Eye (tissue), 1 donor: Measurements from ENCODE around the gene ZNF878.
"Not testable (repeated sequence)": the region's sequence is repeated elsewhere in the genome, so short reads cannot be mapped to it uniquely, and the experiment has no call there.

Experiments used
- DNase-seq: peaks from one replicate; pipeline ENCODE4 v3.0.0-alpha.2; 2015

The ZNF878 gene

GRCh38 chr19:12052497-12053169 is at the start of gene ZNF878:
Gene ZNF878 (minus strand): TSS chr19:12052961. CDS start chr19:12052801, 160 bp downstream.
- peak; percentile 97 for DNase-seq

GRCh38 chr19:12098040-12098439 is 45.3 kb upstream of the ZNF878 start:
- DNase-seq: no peak

GRCh38 chr19:12095111-12095790 is 42.5 kb upstream of the ZNF878 start:
- DNase-seq: no peak

- DNase-seq: no peak
These were observed 41.0 kb upstream of the ZNF878 start for GRCh38 chr19:12093777-12094176.

GRCh38 chr19:12092956-12093355 is 40.2 kb upstream of the ZNF878 start:
- peak; percentile 38 for DNase-seq

DNA sequence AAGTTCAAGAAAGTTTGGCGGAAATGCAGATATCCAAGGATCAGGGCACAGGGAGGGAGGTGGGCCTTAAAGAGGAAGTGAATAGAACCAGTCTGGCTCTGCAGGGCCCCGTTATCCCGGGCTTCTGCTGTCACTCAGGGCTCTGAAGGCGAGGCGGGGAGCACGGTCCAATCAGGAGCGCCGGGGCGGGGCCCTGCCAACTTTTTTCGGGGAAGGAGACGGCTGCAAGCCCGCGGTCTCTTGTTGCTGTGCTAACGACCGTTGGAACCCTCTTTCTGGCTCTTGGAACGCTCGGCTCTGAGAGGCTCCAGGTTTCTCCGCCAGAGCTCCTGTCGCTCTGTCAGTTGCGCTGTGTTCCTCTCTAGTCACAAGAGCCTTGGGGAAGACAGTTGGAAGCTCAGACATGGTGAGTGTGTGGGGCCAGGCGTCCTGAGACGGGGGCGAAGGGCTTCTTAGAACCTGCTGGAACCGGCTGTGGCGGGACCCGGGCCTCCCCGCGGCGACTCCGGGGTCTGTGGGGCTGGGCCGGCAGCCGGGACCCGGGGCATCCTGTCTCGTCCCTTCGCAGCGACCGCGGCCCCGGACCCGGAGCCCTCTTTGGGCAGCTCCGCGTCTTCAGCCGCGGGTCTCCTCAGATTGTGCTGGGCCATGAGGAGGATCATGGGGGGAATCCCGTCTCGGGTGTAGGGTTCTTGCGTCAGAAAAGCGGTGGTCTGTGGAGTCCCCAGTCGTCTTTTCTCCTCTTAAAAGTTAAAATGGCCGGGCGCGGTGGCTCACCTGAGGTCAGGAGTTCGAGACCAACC is 39.5 kb upstream of the ZNF878 start:
- peak; percentile 96 for DNase-seq

- peak; percentile 89 for DNase-seq
These were observed 38.0 kb upstream of the ZNF878 start for GRCh38 chr19:12090807-12091206.

GRCh38 chr19:12085074-12085818 is 32.5 kb upstream of the ZNF878 start:
- DNase-seq: no peak

GRCh38 chr19:12083336-12083735 is 30.6 kb upstream of the ZNF878 start:
- not testable (repeated sequence) for DNase-seq

- DNase-seq: no peak
These were observed 24.6 kb upstream of the ZNF878 start for GRCh38 chr19:12077375-12077774.

DNA sequence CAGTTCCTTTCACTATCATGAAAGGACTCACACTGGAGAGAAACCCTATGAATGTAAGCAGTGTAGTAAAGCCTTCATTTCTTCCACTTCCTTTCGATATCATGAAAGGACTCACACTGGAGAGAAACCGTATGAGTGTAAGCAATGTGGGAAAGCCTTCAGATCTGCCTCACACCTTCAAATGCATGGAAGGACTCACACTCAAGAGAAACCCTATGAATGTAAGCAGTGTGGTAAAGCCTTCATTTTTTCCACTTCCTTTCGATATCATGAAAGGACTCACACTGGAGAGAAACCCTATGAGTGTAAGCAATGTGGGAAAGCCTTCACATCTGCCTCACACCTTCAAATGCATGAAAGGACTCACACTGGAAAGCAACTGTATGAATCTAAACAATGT is 23.6 kb upstream of the ZNF878 start:
- not testable (repeated sequence) for DNase-seq

DNA sequence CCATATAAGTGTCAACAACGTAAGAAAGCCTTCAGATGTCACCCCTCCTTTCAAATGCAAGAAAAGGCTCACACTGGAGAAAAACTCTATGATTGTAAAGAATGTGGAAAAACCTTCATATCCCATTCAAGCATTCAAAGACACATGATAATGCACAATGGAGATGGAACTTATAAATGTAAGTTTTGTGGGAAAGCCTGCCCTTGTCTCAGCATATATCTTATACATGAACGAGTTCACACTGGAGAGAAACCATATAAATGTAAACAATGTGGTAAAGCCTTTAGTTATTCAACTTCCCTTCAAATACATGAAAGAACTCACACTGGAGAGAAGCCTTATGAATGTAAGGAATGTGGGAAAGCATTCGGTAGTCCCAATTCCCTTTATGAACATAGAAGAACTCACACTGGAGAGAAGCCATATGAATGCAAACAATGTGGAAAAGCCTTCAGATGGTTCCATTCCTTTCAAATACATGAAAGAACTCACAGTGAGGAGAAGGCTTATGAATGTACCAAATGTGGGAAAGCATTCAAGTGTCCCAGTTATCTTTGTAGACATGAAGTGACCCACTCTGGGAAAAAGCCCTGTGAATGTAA is 22.9 kb upstream of the ZNF878 start:
- DNase-seq: no peak

- peak; percentile 97 for DNase-seq
These were observed 12.1 kb upstream of the ZNF878 start, which contains the start of gene ZNF844 for GRCh38 chr19:12064590-12065538. Gene ZNF844 (plus strand): TSS chr19:12064731. CDS start chr19:12064874, 143 bp downstream.

DNA sequence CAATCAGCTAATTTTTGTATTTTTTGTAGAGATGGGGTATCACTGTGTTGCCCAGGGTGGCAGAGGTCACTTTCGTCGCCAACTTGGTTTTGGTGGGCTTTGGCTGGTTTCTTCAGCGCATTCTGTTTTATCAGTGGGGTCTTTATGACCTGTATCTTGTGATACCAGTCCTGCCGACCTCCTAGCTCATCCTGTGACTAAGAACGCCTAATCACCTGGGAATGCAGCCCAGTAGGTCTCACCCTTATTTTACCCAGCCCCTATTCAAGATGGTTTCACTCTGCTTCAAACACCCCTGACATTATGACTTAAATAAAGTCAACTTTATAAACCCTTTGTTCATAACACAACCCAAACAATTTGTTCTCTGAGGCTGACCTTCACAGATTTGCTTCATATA is 3.0 kb upstream of the ZNF878 start:
- DNase-seq: no peak

DNA sequence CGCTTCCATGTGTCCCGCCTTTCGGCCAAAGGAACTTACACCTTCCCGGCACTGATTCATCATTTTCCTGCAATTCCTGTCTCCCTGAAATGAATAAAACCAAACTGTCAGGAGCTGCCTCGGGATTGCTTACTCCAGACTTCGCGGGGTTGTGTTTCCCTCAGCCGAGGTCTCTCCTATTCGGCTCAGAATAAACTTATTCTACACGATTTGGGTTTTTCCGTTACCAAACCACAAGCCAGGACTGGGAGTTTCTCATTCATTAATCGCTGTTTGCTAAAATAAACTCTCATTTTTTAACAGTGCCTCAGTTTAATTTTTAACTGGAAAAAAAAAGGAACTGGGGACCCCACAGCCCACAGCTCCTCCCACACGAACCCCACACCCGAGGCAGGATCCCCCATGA is 667 bp downstream of the ZNF878 start:
- DNase-seq: peak; percentile 65

DNA sequence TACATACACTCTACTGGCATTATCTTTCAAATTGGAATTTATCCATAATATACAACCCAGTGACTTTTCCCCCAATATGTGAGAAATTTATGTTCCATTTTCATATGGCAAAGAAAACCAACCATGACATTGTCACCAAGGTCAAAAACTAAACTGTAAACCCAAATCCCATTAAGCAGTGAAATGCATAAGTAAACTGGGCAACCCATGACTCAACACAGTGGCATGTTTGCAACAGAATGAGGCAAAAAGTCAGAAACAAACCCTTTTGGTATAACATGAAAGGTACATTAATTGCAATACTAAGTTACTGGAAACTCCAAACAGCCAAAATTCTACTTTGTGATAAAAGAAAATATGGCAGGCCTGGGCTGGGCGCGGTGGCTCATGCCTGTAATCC is 4.9 kb downstream of the ZNF878 start:
- DNase-seq: no peak

DNA sequence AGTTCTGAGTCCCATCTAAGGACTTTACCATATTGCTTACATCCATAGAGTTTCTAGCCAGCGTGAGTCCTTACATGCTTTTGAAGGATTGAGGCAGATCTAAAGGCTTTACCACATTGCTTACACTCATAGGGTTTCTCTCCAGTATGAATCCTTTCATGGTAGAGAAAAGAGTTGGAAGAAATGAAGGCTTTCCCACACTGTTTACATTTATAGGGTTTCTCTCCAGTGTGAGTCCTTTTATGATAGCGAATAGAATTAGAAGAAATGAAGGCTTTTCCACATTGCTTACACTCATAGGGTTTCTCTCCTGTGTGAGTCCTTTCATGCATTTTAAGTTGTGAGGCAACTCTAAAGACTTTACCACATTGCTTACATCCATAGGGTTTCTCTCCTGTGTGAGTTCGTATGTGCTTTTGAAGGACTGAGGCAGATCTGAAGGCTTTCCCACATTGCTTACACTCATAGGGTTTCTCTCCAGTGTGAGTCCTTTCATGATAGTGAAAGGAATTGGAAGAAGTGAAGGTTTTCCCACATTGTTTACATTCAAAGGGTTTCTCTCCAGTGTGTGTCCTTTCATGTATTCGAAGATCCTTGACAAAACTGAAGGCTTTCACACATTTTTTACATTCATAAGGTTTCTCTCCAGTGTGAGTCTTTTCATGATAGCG is 8.9 kb downstream of the ZNF878 start:
- no peak for DNase-seq

GRCh38 chr19:12042893-12043292 is 9.9 kb downstream of the ZNF878 start:
- DNase-seq: no peak

DNA sequence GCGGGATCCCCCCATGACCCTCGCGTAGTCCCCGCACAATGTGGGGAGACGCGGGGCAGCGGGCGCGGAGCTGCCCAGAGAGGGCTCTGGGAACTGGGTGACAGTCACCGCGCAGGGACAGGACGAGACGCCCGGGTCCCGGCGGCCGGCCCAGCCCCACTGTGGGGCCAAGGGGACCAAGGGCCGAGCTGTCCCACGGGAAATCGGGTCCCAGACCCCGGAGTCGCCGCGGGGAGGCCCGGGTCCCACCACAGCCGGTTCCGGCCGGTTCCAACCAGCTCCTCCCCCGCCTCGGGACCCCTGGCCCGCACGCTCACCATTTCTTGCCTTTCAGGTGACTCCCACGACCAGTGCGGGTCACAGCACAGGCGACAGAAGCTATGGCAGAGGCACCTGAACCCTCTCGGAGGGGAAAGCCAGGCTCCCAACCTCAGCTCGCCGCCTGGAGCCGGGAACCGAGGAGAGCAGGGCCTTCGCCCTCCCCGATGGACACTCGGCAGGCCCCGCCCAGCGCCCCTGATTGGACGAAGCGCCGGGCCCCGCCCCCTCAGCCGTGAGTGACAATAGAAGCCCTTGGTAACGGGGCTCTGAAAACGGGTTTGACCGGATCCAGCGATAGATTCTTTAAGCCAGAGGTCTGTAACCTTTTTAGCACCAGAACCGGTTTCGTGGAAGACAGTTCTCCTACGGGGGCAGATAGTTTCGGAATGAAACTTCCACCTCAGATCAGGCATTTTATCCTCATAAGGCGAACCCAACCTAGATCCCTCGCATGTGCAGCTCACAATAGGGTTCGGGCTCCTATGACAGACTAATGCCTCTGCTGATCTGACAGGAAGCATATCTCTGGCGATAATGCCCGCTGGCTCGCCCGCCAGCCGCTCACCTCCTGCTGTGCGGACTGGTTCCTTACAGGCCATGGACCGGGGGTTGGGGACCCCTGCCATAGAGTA is 17.3 kb downstream of the ZNF878 start, which contains the start of gene ZNF433:
ZNF433 (minus strand) TSS at position 460 of the 953 bp plus-strand sequence; CDS start at position 320, 140 bp downstream.
- DNase-seq: peak; percentile 98
